22Rv1 (cell line): ENCODE results near the gene RHBDD2.

Experiments
- CTCF ChIP-seq: fragments of 450-650 bp; IDR thresholded peaks from 2 replicates; pipeline ENCODE4 v1.5.1; 2017; ENCODE audit warnings: mild to moderate bottlenecking
- ZFX ChIP-seq: fragments of 450-650 bp; IDR thresholded peaks from 2 replicates; pipeline ENCODE4 v1.6.1; 2017; ENCODE audit warnings: antibody characterized with exemption, borderline replicate concordance

GRCh38 chr7:75849573-75849972 is 29.3 kb upstream of the RHBDD2 start:
- TF ChIP-seq CTCF (no peak), ZFX (no peak)
